ENCODE data around the gene SLC24A3.

Gene SLC24A3

DNA sequence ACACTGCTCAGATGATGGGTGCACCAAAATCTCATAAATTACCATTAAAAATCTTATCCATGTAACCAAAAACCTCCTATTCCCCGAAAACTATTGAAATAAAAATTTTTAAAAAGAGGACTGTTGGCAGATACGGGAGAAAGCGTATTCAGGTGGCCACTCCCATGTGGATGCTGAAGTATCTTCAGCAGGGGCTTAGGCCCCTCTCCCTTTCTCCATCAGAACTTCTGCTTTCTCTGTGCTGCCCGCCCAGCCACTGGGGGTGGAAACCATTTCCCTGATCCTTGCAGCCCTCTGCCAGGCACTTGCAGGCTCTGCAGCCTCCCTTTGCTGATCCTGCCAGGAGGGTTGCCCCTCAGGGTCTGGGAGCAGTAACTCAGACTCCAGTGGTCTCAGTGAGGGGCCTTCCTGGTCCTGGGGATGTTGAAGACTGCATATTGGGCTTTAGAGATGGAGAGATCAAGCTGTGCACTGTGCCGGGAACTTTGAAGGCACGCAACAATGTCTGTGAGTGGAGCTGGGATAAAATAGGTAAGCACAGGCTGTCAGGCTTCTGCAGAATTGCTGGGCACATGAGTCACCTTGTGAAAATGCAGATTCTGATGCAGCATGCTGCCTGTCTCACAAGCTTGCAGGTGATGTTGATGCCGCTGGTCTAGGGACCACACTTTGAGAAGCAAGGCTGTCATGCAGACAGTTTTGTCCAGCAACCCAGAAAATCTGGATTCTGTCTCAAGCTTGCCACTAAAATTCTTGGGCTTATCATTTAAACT lies 59.6 kb downstream of the SLC24A3 start:
- DNase-seq (ENCODE audit: low read depth, low spot score): no peak

DNA sequence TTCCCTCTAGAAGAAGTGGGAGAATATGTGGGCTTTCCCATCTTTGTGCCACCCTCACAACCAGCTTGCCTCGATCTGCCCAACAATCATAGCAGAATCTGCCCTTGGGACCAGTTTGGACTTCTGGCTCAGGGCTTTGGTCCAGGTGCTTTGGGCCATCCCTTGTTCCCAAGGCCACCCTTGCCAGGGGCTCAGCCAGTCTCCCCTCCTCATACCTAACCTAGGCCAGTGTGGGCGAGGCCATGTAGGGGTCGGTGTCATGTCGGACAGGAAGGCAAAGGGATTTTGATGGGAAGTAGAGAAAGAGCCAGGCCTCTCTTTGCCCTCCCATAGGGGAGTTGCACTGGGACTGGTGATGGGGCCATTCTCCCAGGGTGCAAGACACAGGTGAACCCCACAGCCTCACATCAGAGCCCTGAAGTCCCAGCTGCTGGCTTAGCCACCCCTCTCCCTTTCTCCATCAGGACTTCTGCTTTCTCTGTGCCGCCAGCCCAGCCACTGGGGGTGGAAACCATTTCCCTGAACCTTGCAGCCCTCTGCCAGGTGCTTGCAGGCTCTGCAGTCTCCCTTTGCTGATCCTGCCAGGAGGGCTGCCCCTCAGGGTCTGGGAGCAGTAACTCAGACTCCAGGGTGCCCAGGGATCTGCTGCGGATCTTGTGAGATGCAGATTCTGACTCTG lies 60.7 kb downstream of the SLC24A3 start:
- no peak for DNase-seq (ENCODE audit: low read depth, low spot score)

DNA sequence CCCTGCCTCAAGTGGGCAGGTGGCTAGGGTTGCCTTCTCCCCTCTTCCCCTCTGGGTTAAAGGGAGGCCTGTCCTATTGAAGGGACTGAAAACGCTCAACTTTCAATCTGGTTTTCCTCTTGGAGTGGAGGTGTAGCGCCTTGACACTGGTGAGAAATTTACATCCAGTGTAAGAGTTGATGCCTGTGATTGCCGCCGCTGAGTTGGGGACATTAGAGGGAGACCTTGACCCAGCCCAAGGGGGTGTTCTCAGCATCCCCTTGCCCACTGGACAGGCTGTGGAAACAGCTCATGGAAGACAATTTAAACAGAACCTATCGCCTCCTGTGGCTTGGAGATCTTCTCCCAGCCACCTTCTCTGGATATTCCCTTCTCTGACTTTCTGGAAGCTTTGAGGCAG lies 61.6 kb downstream of the SLC24A3 start:
- DNase-seq (ENCODE audit: low read depth, low spot score): no peak

DNA sequence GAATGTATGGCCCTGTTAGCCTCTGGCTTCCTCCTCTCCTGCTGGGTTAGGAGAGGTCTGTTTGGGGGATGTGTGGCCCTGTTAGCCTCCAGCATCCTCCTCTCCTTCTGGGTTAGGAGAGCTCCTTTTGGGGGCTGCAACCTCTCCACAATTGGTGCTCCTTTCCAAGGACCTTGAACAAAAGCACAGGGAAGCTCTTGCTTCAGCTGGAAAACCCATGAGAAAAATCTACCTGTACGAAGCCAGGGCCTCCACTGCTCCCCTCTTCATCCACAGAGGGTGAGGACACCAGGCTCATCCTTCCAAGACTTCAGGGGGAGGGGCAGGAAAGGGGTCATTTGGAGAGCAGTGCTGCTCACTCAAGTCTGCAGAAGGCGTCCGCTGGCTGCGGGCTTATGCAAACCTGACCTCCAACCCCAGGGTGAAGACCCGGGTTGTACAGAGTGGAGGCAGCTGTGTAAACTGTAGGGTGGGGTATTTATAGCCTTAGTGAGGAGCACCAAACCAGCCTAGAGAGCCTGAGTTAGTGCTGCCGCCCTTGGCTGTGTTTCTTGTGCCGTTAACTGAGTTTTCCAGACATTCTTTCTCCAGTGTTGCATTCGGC lies 62.1 kb downstream of the SLC24A3 start:
- no peak for DNase-seq (ENCODE audit: low read depth, low spot score)

DNA sequence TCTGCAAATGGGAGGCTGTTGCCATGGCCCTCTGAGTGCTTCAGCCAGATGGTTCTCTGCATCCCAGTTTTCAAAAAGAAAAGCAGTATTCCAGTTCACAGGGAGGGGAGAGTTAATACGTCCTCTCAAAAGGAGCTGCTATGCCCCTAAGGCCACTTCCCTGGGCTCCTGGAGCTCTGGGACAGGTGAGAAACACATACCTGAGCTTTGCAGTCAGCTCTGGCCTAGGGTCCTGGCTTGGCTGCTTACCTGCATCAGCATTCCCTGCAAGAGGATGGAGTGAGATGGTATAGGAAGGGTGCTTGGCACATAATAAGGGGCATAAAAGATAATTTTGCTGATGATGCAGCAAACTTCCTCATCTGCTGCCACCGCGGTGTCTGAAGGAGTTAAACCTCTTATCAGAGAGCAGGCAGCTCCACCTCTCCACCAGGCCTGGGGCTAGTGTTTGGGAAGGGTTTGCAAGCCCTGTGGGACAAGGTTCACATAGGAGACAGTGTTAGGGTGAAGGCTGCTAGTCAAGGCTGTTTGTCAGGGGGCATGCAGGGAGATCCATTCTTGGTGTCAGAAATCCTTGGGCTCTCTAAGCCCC lies 62.7 kb downstream of the SLC24A3 start:
- DNase-seq (ENCODE audit: low read depth, low spot score): no peak

DNA sequence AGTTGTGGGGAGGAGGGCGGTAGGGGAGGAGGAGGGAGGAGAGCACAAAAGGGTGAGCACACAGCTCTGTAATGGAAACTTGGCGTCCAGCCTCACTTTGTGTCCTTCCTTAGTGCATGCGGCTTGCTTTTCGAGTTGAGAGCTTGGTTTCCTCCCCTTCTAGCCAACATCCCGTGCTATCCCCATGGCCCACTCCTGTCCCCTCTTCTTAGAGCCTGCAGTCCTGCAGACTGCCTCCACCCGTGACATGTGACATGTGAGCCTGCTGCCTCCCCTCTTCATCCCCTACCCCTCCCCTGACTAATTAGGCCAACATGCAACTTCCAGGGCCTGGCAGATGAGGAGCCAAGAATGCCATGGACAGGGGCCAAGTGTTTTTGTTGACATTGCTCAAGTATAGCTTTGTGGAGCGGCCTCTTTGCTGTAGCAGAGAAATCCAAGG lies 63.2 kb downstream of the SLC24A3 start:
- no peak for DNase-seq (ENCODE audit: low read depth, low spot score)

DNA sequence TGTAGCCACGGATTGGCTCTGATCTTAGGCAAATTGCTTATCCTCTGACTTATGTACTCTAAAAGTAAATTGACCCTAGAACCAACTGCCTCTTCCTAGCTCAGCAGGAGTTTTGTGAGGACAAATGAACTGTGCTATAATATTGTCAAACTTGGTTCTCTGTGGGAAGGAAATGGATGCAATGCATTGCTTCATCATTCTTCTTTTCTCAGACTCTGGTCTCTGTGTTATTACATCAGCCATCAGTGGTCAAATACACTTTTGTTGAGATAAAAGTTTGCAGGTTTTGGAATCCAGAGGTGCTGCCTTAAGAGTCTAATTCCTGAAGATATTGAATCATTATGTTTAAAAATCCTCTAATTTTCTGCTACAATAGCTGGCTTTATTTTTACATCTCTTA lies 64.9 kb downstream of the SLC24A3 start:
- DNase-seq (ENCODE audit: low read depth, low spot score): no peak

DNA sequence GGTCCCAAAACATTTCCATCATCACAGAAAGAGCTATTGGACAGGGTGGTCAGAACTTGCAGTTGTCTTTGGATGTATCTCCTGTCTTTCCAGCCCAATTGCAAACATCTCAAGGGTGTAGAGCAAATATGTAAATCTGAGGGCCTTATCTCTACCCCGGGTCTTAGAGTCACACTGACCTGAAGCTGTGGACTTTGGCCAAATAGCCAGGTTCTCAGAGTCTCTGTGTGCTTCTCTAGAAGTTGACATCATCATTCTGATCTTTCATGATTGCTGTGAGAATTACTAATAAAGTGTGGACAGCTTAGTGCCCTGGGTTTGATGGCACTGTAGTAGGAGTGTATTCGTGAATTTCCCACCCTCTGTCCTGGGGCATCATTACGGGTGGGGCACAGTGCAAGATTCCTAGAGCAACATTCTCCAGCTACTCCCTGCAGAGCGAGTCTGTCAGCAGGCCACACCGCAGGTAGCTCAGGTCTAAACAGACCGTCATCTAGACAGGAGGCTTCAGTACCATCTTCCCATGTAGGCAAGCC lies 71.1 kb downstream of the SLC24A3 start:
- DNase-seq (ENCODE audit: low read depth, low spot score): no peak

DNA sequence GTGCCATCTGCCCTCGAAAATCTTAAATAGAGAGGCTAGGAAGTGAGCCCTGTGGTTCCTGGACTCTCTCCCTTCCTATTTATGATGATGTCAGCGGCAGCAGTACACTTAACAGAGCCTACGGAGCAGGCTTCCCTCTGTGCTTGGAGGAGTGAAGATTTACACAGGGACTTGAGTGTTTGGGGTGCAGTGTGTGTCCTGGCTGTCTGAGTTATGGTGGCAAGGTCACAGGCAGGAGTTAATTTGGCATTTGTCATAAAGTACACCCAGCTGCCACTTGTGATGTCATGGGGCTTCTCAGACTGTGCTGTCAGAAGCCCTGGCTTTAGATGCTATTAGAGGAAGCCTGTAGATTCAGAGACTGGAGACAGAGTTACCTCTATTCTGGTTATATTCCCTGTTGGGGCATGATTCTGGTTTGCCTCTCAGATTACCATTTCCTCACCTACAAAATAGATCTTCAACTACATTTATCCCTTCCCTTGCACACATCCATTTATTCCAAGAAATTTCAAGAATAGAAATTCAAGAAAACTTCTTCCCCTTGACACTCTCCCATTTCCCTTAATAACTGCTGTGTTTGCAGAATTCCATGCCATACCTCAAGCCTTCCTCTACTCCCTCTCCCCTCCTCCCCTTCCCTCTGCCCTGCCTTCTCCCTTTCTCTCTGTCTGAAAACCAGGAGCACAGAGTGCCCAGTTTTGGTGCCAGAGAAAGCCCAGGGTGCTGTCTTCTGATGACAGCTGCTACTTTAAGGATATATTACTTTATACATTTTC lies 72.1 kb downstream of the SLC24A3 start:
- no peak for DNase-seq (ENCODE audit: low read depth, low spot score)

DNA sequence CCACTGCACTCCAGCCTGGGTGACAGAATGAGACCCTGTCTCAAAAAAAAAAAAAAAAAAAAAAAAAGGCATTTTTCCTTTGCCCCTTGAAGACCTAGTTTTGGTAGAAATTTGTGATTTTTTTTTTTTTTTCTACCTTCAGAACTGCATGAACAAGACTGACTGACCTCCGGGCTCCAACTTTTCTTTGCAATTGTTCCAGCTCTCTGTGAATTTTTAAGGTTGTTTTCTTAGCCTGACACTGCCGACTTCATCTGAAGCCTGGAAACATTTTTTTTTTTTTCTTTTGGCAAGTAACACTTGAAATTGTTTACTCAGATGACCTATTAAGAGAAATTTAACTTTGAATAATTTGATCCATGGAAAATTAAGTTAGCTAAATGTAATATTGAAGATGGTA lies 73.0 kb downstream of the SLC24A3 start:
- DNase-seq (ENCODE audit: low read depth, low spot score): no peak

DNA sequence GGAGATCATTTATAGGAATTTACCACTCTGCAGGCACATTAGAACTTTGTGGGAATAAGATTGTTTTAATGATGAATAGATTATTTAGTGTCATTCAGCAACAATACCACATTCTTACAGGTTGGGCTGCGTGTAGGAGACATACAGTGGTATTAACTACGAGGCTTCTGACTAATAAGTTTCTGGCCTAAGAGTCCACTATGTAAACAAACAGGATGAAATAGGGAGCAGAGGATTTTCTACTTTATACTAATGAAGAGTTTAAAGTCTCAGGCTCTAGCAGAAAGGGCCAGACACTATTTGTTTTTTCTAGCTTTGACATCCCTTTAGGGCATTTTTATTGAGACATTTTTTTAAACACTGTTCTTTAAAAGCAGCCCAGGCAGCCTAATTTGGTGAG lies 75.6 kb downstream of the SLC24A3 start:
- no peak for DNase-seq (ENCODE audit: low read depth, low spot score)

DNA sequence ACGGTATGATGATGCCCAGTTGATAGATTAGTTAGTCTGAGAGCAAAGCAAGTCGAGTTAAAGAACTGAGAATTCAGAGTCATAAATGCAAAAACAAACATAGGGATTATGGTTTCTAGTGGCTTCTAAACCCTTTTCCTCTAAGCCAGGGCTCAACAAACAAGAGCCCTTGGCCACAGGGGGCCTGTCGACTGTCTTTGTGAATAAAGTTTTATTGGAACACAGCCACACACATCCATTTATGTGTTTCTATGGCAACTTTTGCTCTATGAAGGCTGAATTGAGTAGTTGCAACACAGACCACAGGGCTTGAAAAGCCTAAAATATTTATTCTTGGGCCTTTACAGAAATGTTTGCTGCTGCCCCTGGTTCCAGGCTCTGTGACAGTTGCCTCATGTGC lies 76.2 kb downstream of the SLC24A3 start:
- DNase-seq (ENCODE audit: low read depth, low spot score): no peak

DNA sequence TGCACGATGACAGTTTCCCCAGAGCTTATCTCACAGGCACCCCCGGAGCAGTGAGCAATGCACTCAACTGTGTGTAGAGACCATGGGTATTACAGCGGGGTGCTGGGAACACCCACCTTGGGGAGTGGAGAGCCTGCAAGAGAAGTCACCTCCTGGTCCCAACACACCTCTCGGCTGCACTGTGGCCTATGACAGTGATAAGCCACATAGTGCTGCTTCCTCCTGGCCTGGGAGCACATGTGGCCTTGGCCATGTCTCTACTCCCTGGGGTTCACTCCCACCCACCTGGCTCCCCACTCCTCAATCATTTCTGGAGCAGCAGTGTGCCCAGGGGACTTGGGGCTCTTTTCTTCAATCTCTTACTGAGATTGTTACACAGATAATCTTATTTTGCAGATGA lies 77.0 kb downstream of the SLC24A3 start:
- no peak for DNase-seq (ENCODE audit: low read depth, low spot score)

DNA sequence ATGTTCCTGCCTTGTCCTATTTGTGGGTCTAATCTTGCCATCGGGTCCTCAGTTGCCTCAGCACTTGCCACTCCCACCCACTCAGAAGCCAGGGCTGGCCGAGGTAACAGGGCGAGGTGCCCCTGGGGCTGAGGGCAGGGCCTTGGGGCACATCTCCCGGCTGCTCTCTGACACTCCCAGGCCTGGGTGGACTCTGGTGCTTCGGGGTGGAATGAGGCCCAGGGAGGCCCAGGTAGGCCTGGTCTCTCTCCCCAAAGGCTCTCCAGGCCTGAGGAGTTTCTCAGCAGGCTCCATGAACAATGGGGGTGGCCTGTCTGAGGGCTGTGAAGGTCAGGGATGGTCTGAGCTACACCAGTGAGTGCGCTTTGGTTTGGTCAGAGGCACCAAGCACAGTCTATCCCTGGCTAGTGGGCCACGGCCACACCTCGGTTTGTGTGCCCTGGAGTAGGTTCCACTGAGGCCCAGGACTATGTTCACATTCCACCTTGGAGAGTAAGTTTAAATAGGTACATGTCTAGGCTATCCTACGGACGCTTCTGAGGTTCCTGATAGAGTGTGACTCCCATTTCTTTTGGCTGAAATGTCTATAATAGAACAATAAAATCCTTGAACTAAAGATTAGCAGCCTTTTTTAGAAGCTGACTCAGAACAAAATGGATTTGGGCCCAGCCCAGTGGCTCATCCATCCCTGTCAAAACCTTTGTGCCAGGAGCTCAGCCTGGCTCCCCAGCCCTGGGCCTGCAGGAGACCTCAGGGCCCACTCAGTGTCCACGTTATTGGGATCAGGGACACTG lies 78.8 kb downstream of the SLC24A3 start:
- DNase-seq (ENCODE audit: low read depth, low spot score): no peak

DNA sequence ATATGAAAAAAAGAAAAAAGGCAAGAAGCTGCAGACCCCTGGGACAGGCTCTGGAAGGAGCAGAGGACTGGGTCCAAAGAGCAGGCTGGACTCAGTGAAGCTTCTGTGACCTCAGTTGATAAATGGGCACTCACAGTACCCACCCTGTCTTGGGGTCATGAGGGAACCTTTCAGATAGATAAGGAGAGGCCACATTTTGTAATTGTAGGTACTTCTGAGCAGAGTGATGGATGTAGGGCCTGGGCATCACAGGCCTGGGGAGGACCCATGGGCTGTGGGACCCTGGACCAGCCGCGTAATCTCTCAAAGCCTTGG lies 79.3 kb downstream of the SLC24A3 start:
- DNase-seq (ENCODE audit: low read depth, low spot score): no peak

DNA sequence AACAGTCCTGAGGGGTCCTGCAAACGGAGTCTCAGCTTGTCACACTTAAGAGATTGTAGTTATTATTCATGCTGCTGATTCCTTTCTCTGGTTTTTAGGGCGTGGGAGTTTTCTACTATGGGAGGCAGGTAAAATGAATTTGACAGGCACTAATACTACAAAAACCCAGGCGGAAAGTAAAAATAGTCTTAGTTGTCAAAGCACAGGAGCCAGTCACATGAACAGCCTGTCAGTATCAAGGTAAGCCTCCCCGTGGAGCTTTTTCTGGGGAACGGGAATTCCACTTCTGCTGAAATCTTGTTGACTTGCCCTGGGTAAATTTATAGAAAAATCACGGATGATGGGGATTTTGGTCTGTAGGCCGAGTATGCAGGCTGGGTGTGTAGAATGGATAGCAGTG lies 79.8 kb downstream of the SLC24A3 start:
- DNase-seq (ENCODE audit: low read depth, low spot score): no peak

DNA sequence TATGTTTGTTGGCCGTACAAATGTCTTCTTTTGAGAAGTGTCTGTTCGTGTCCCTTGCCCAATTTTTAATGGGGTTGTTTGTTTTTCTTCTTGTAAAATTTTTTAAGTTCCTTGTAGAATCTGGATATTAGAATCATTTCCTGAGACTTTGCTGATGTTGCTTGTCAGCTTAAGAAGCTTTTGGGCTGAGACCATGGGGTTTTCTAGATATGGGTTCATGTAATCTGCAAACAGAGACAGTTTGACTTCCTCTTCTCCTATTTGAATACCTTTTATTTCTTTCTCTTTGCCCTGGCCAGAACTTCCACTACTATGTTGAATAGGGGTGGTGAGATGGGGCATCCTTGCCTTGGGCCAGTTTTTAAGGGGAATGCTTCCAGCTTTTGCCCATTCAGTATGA lies 82.6 kb downstream of the SLC24A3 start:
- DNase-seq (ENCODE audit: low read depth, low spot score): no peak

DNA sequence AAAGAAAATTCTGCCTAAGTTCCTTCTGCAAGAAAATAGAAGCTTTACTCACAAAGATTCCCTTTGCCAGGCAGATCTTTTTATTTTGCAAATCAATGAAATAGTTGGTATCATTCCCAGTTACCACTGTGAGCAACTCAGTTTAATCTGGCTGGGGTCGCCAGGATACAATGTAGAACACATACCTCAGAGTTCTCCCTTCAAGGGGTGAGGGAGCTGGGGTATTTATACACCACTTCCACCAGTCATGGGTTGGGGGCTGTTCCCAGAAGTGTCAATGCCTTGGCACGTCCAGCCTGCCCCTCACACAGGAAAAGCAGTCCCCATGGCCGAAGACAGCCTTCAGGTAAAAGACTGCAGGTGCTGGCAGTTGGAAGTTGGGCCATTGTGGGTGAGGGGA lies 86.2 kb downstream of the SLC24A3 start:
- DNase-seq (ENCODE audit: low read depth, low spot score): no peak

DNA sequence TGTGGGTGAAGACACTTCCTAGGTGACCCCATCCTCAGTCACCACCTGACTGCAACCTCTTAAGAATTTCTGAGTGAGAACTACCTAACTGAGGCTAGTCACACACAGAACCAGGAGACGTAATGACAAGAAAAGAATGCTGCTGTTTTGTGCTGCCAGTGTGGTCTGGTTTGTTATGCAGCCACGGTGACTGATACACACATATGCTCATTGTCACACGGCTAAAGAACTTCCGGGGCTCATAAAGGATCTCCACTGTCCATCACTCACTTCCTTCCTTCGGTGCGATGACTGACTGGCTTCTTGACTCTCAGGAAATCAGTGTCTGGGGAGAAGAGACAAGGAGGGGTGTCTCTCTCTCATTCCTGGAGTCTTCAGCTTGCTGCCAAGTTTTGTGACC lies 88.0 kb downstream of the SLC24A3 start:
- no peak for DNase-seq (ENCODE audit: low read depth, low spot score)

DNA sequence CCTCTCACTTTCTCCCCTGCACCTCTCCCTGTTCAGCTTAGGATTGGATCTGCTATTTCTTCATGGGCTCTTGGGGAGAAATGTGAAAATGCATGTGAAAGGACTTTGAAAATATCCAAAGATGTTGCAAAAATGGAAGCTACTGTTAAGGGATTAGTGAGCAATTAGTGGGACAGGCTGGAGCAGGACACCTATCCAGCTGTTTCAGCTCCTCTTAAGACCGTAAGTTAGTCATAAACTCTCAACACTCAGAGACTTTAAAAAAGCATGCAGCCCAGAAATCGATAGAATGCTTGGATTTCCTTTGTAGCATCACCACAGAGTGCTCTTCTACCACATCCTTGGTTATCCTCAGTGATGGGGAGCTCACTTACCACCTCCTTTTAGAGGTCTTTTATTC lies 88.7 kb downstream of the SLC24A3 start:
- DNase-seq (ENCODE audit: low read depth, low spot score): no peak

DNA sequence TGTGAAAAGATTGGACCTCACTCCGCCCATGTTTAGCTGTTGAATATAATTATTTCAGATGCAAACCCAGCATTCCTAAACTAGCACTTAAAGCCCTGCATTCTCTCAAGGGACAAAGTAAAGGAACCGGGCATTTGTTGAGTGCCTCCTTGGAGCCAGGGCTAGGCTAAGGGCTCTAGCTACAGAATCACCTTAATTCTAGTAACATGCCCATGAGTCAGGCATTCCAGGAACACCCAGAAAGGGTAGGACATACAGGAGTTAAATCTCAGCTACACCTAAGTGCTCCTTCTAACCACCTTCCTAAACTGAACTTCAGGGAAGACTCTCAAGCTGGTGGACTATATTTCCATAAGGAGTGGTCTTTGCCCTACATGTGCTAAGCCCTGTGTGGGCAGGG lies 89.4 kb downstream of the SLC24A3 start:
- DNase-seq (ENCODE audit: low read depth, low spot score): no peak

Measured in activated CD4-positive, CD25-positive, alpha-beta regulatory T cell treated with anti-CD3 and anti-CD28 coated beads, Interleukin-2, amount 50 U/mL, for 16 hours (primary cell).